ENCODE data around the gene HOGA1. TPM values are rescaled to one million over a fixed set of nuclear protein-coding genes. Genes with fewer than 3 reads are reported as not detected.

HOGA1 gene
- 0.57 and 2.1 TPM in 2 replicates for total RNA-seq (ENCODE audit: low replicate concordance)
- long read RNA-seq, partial matches to known transcripts, result 0 of 2 reads
- long read RNA-seq, other reads (novel, unspliced or antisense), result 0 of 2 reads

GRCh38 chr10:97584060-97584797 is at the start of gene HOGA1:
TSS of gene HOGA1 (plus strand) at chr10:97584389. CDS start at chr10:97584704, 315 bp downstream.
- Mint-ChIP-seq H3K4me3 (no peak within 1 kb of the TSS), H3K4me1 (ENCODE audit: unreplicated experiment) (peaks cover 16% of the 10 kb centered on the region), H3K9me3 (no peaks in the 10 kb centered on the region), H3K27me3 (no peaks in the 10 kb centered on the region), H3K27ac (peak within 1 kb of the TSS; percentile 42), H3K36me3 (no peaks in the 10 kb centered on the region)
- DNase-seq (ENCODE audit: extremely low spot score, unreplicated experiment), result no peak
- TF ChIP-seq, protein P1, sequence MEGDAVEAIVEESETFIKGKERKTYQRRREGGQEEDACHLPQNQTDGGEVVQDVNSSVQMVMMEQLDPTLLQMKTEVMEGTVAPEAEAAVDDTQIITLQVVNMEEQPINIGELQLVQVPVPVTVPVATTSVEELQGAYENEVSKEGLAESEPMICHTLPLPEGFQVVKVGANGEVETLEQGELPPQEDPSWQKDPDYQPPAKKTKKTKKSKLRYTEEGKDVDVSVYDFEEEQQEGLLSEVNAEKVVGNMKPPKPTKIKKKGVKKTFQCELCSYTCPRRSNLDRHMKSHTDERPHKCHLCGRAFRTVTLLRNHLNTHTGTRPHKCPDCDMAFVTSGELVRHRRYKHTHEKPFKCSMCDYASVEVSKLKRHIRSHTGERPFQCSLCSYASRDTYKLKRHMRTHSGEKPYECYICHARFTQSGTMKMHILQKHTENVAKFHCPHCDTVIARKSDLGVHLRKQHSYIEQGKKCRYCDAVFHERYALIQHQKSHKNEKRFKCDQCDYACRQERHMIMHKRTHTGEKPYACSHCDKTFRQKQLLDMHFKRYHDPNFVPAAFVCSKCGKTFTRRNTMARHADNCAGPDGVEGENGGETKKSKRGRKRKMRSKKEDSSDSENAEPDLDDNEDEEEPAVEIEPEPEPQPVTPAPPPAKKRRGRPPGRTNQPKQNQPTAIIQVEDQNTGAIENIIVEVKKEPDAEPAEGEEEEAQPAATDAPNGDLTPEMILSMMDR (conservative IDR thresholded peaks at IDR 0.05), result no peak

DNA sequence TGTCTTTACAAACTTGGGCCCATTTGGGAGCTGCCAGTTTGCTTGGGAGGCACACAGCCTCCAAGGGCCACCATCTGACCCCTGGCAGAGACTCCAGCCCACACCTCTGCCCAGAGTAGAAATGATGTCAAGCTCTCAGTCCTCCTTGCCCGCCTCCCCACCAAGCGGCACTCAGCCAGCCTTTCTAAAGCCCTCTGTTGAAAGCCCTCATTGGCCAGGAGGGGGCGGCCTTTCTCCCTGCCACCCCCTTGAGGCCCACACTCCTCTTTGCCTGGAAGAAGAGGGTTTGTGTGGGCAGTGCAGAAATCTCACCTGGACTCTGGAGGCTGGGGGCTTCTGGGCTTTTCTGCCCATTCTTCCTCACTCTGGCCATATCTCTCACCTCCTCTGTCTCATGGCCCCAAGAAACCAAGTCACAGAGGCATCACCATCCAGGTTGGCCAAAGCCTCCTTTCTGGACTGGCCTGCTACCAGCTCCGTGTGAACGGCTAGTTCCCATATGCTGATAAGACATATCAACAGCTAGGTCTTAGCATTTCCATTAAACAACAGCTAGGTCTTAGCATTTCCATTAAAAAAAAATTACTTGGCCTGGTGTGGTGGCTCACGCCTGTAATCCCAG is 49.3 kb upstream of the HOGA1 start:
- Mint-ChIP-seq H3K4me3 (no peak overlapping the region), H3K4me1 (ENCODE audit: unreplicated experiment) (peaks cover 14% of the 10 kb centered on the region), H3K27ac (no peak overlapping the region), H3K27me3 (no peaks in the 10 kb centered on the region), H3K36me3 (peaks cover 3% of the 10 kb centered on the region), H3K9me3 (peaks cover 3% of the 10 kb centered on the region)
- no peak for DNase-seq (ENCODE audit: extremely low spot score, unreplicated experiment)
- TF ChIP-seq, protein P1 (conservative IDR thresholded peaks at IDR 0.05), result peak; percentile 62

- no peak for DNase-seq (ENCODE audit: extremely low spot score, unreplicated experiment)
- peaks cover 19% of the 10 kb centered on the region for H3K4me1 Mint-ChIP-seq (ENCODE audit: unreplicated experiment)
- no peaks in the 10 kb centered on the region for H3K9me3 Mint-ChIP-seq
- no peaks in the 10 kb centered on the region for H3K36me3 Mint-ChIP-seq
- H3K27me3 Mint-ChIP-seq, result no peaks in the 10 kb centered on the region
- H3K4me3 Mint-ChIP-seq, result no peak overlapping the region
- H3K27ac Mint-ChIP-seq, result no peak overlapping the region
- TF ChIP-seq, protein P1 (conservative IDR thresholded peaks at IDR 0.05), result no peak
Measured at GRCh38 chr10:97537186-97537869, 46.9 kb upstream of the HOGA1 start.

- Mint-ChIP-seq H3K36me3 (no peaks in the 10 kb centered on the region), H3K4me1 (ENCODE audit: unreplicated experiment) (peaks cover 30% of the 10 kb centered on the region), H3K27ac (peak overlapping the region; percentile 54), H3K9me3 (no peaks in the 10 kb centered on the region), H3K27me3 (no peaks in the 10 kb centered on the region), H3K4me3 (no peak overlapping the region)
- DNase-seq (ENCODE audit: extremely low spot score, unreplicated experiment), result no peak
- TF ChIP-seq, protein P1 (conservative IDR thresholded peaks at IDR 0.05), result no peak
Measured at GRCh38 chr10:97538411-97538810, 45.8 kb upstream of the HOGA1 start.

- Mint-ChIP-seq H3K27ac (peak overlapping the region; percentile 54), H3K36me3 (no peaks in the 10 kb centered on the region), H3K4me1 (ENCODE audit: unreplicated experiment) (peaks cover 34% of the 10 kb centered on the region), H3K4me3 (no peak overlapping the region), H3K9me3 (no peaks in the 10 kb centered on the region), H3K27me3 (no peaks in the 10 kb centered on the region)
- no peak for DNase-seq (ENCODE audit: extremely low spot score, unreplicated experiment)
- TF ChIP-seq, protein P1 (conservative IDR thresholded peaks at IDR 0.05), result no peak
Measured at GRCh38 chr10:97538839-97539238, 45.4 kb upstream of the HOGA1 start.

Measured in type B pancreatic cell (in vitro differentiated cells).